MM.1S (cell line): Measurements from ENCODE around the gene VSTM2L.

Experiments used
- DNase-seq: peaks from one replicate; pipeline ENCODE4 v3.0.0-alpha.2; 2015
- H2AFZ ChIP-seq: fragments of 300-600 bp; sonication (generic); 2 replicates; pipeline ENCODE4 v1.6.0; 2016; ENCODE audit warnings: antibody characterized with exemption, low read length
- H3F3A ChIP-seq: fragments of 300-600 bp; sonication (generic); 2 replicates; pipeline ENCODE4 v1.6.1; 2016; ENCODE audit warnings: mild to moderate bottlenecking, antibody characterized with exemption, low read length, moderate library complexity, mixed read lengths; ENCODE audit not compliant: insufficient read depth
- H3K27ac ChIP-seq: fragments of 300-600 bp; sonication (generic); 2 replicates; pipeline ENCODE4 v1.5.1; 2016; ENCODE audit warnings: mild to moderate bottlenecking, low read length
- H3K27me3 ChIP-seq: fragments of 300-600 bp; sonication (generic); replicated peaks from 2 replicates; pipeline ENCODE4 v1.6.0; 2016; ENCODE audit warnings: low read length; ENCODE audit not compliant: insufficient read depth
- H3K36me3 ChIP-seq: fragments of 300-600 bp; sonication (generic); replicated peaks from 2 replicates; pipeline ENCODE4 v1.6.1; 2016; ENCODE audit warnings: mild to moderate bottlenecking, low read length, mixed read lengths; ENCODE audit not compliant: insufficient read depth
- H3K4me1 ChIP-seq: fragments of 300-600 bp; sonication (generic); 2 replicates; pipeline ENCODE4 v1.6.1; 2016; ENCODE audit warnings: low read length, mixed read lengths
- H3K4me2 ChIP-seq: fragments of 300-600 bp; sonication (generic); 2 replicates; pipeline ENCODE4 v1.6.0; 2016; ENCODE audit warnings: low read depth, low read length
- H3K4me3 ChIP-seq: fragments of 300-600 bp; sonication (generic); 2 replicates; pipeline ENCODE4 v1.5.1; 2016; ENCODE audit warnings: low read length, mixed read lengths
- H3K79me2 ChIP-seq: fragments of 300-600 bp; sonication (generic); 2 replicates; pipeline ENCODE4 v1.6.1; 2016; ENCODE audit warnings: mixed run types, low read length, mixed read lengths
- H3K9ac ChIP-seq: fragments of 300-600 bp; sonication (generic); 2 replicates; pipeline ENCODE4 v1.6.1; 2016; ENCODE audit warnings: low read length, mixed read lengths
- H3K9me2 ChIP-seq: fragments of 300-600 bp; sonication (generic); replicated peaks from 2 replicates; pipeline ENCODE4 v1.6.1; 2016; ENCODE audit warnings: mild to moderate bottlenecking, low read length, mixed read lengths; ENCODE audit not compliant: insufficient read depth
- H3K9me3 ChIP-seq: fragments of 300-600 bp; sonication (generic); replicated peaks from 2 replicates; pipeline ENCODE4 v1.6.1; 2016; ENCODE audit warnings: mild to moderate bottlenecking, low read length, mixed read lengths; ENCODE audit not compliant: insufficient read depth
- H4K20me1 ChIP-seq: fragments of 300-600 bp; sonication (generic); 2 replicates; pipeline ENCODE4 v1.6.1; 2016; ENCODE audit warnings: mild to moderate bottlenecking, low read length, moderate library complexity, mixed read lengths; ENCODE audit not compliant: insufficient read depth
- EZH2 ChIP-seq: fragments of 300-600 bp; sonication (generic); optimal IDR thresholded peaks from 2 replicates; pipeline ENCODE3; 2017; ENCODE audit warnings: low read depth, mild to moderate bottlenecking, antibody characterized with exemption, low read length, mixed read lengths
- EZH2phosphoT487 ChIP-seq: fragments of 300-600 bp; sonication (generic); IDR thresholded peaks from 2 replicates; pipeline ENCODE4 v1.6.1; 2018; ENCODE audit warnings: antibody characterized with exemption, low read length
- TF ChIP-seq, protein P1 (sequence below): fragments of 300-600 bp; sonication (generic); IDR thresholded peaks from 2 replicates; pipeline ENCODE4 v1.5.1; 2016; ENCODE audit warnings: antibody characterized with exemption, low read length, mixed read lengths

VSTM2L gene

DNA sequence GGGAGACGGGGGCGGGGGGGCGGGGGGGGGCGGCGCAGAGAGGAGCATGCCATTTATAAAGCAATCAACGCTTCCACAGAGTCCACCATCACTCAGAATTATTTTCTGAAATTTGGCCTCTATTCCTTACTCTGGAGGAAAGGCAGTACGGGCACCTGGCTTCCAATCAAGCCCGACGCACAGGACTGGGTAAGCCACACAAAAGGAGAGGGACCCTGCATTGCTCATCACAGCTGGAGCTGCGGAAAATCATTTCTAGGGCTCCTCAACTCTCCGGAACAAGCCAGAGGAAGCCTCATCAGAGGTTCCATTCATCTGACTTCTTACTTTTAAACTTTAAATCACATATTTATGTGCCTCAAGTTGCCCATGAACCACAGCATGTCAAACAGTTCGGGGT is 74.4 kb downstream of the VSTM2L start:
- no peaks in the 10 kb centered on the region for H3K79me2 ChIP-seq
- no peaks in the 10 kb centered on the region for H3K9me3 ChIP-seq
- no peak overlapping the region for H3K4me3 ChIP-seq
- no peaks in the 10 kb centered on the region for H3K27me3 ChIP-seq
- DNase-seq, result no peak
- no peaks in the 10 kb centered on the region for H3K36me3 ChIP-seq
- no peak overlapping the region for H3K27ac ChIP-seq
- no peaks in the 10 kb centered on the region for H3F3A ChIP-seq
- H3K4me1 ChIP-seq, result no peaks in the 10 kb centered on the region
- H3K4me2 ChIP-seq, result no peak overlapping the region
- no peaks in the 10 kb centered on the region for H4K20me1 ChIP-seq
- no peak overlapping the region for H3K9ac ChIP-seq
- H2AFZ ChIP-seq, result no peak overlapping the region
- no peaks in the 10 kb centered on the region for H3K9me2 ChIP-seq
- no peak for TF ChIP-seq EZH2phosphoT487
- TF ChIP-seq, protein P1, sequence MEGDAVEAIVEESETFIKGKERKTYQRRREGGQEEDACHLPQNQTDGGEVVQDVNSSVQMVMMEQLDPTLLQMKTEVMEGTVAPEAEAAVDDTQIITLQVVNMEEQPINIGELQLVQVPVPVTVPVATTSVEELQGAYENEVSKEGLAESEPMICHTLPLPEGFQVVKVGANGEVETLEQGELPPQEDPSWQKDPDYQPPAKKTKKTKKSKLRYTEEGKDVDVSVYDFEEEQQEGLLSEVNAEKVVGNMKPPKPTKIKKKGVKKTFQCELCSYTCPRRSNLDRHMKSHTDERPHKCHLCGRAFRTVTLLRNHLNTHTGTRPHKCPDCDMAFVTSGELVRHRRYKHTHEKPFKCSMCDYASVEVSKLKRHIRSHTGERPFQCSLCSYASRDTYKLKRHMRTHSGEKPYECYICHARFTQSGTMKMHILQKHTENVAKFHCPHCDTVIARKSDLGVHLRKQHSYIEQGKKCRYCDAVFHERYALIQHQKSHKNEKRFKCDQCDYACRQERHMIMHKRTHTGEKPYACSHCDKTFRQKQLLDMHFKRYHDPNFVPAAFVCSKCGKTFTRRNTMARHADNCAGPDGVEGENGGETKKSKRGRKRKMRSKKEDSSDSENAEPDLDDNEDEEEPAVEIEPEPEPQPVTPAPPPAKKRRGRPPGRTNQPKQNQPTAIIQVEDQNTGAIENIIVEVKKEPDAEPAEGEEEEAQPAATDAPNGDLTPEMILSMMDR, result no peak
- TF ChIP-seq EZH2, result no peak

DNA sequence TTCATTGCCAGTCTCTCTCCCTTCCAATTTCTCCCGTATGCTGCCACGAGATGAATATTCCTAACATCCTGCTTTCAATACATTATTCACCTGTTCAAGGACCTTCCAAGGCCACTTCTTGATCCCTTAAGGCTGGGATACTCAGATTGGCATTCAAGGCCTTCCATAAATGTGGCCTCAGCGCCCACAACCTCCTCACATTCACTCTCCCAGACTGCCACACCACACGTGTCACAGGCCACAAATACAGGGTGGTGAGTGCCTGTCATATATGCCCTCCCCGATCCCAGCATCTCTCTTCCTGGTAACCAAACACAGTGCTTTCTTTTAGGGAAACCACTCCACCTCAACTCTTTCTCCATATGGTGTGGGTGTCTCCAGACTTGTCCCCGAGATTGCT is 74.9 kb downstream of the VSTM2L start:
- no peak overlapping the region for H3K4me2 ChIP-seq
- H3K9me2 ChIP-seq, result no peaks in the 10 kb centered on the region
- H3K9ac ChIP-seq, result no peak overlapping the region
- H3K27ac ChIP-seq, result no peak overlapping the region
- no peaks in the 10 kb centered on the region for H3F3A ChIP-seq
- no peaks in the 10 kb centered on the region for H3K4me1 ChIP-seq
- H2AFZ ChIP-seq, result no peak overlapping the region
- H3K4me3 ChIP-seq, result no peak overlapping the region
- no peaks in the 10 kb centered on the region for H3K27me3 ChIP-seq
- no peaks in the 10 kb centered on the region for H3K36me3 ChIP-seq
- DNase-seq, result no peak
- no peaks in the 10 kb centered on the region for H3K9me3 ChIP-seq
- no peaks in the 10 kb centered on the region for H4K20me1 ChIP-seq
- H3K79me2 ChIP-seq, result no peaks in the 10 kb centered on the region
- TF ChIP-seq EZH2phosphoT487 (no peak), EZH2 (no peak)
- TF ChIP-seq, protein P1, result no peak

DNA sequence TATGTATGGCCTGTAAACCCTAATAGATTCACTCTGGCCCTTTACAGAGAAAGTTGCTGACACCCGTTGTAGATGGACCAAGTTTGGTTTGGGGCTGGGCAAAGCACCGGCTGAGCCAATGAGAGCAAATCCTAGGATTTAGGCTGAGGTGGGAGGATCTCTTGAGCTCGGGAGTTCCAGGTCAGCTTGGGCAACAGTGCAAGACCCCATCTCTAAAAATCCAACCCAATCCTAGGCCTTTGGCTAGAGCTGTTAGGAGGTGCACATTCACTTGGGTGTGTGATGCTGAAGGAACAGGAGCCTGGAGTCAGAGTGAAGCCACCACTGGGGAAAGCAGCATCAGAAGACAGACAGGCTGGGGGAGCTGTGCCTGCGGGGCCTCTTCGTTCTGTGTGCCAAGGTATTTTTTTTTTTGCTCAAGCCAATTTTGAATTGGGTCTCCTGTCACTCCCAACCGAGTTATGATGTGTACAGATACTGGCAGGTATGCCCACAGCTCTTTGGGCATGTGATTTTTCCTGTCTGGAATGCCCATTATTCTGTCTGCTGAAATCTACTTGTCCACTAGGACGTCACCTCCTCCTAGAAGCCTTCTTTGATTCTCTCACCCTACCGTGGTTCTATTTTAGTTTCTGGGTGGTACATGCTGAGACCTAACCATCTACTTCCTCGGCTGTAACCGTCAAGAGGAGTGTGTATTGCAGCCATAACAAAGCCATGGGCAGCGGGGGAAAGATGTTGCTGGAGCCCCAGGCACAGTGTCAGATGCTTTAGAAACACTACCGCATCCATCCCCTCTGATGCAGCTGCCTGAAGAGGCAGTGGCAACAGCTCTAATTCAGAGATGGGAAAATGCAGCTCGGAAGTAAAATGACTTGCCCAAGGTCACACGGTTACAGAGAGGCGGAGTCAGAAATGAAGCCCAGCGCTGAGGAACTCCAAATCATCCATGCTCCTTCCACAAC is 76.4 kb downstream of the VSTM2L start:
- no peak overlapping the region for H3K27ac ChIP-seq
- H2AFZ ChIP-seq, result no peak overlapping the region
- no peak overlapping the region for H3K4me3 ChIP-seq
- H3F3A ChIP-seq, result no peaks in the 10 kb centered on the region
- no peaks in the 10 kb centered on the region for H3K4me1 ChIP-seq
- H3K36me3 ChIP-seq, result no peaks in the 10 kb centered on the region
- no peaks in the 10 kb centered on the region for H3K9me3 ChIP-seq
- H3K4me2 ChIP-seq, result no peak overlapping the region
- no peak overlapping the region for H3K9ac ChIP-seq
- no peaks in the 10 kb centered on the region for H4K20me1 ChIP-seq
- H3K27me3 ChIP-seq, result no peaks in the 10 kb centered on the region
- H3K9me2 ChIP-seq, result no peaks in the 10 kb centered on the region
- H3K79me2 ChIP-seq, result no peaks in the 10 kb centered on the region
- TF ChIP-seq EZH2 (no peak), EZH2phosphoT487 (no peak)
- TF ChIP-seq, protein P1, result no peak
- no peak for DNase-seq
